ENCODE data around the gene SCRN3. TPM values are rescaled to one million over a fixed set of nuclear protein-coding genes. Genes with fewer than 3 reads are reported as not detected.
A peak's percentile ranks its signal among the peaks of the same experiment; 100 is the strongest.

SCRN3 gene
- polyA plus RNA-seq, 1 donor (not counting 4 experiments of a cell fraction or from before 2014, with no cell fraction given) = 18.6 TPM

- Histone ChIP-seq H3K9me1 (ENCODE audit: control insufficient read depth, extremely low read depth, insufficient read depth, low read length) (no peaks in the 10 kb centered on the region), H3K4me3 (ENCODE audit: control insufficient read depth in 2 of 3, extremely low read depth in 1 of 3, insufficient read depth in 2 of 3, low read depth in 1 of 3, low read length in 3 of 3) (no peak overlapping the region), H3K79me2 (ENCODE audit: control insufficient read depth, insufficient read depth, low read length) (no peaks in the 10 kb centered on the region), H3K27ac (ENCODE audit: control insufficient read depth, insufficient read depth, low read length) (no peak overlapping the region), H3K9ac (ENCODE audit: control insufficient read depth, extremely low read depth, insufficient read depth, low read length) (no peak overlapping the region), H3K4me2 (ENCODE audit: control insufficient read depth, extremely low read depth, insufficient read depth, low read depth, low read length) (no peak overlapping the region), H3K36me3 (ENCODE audit: control insufficient read depth in 2 of 2, extremely low read depth in 1 of 2, insufficient read depth in 2 of 2, low read length in 2 of 2) (peaks cover 0 to 3% of the 10 kb centered on the region in 2 experiments), H3K4me1 (ENCODE audit: control insufficient read depth, extremely low read depth, insufficient read depth, low read length) (peaks cover 10% of the 10 kb centered on the region), H3K9me3 (ENCODE audit: control insufficient read depth, low read depth, low read length) (no peaks in the 10 kb centered on the region), H4K20me1 (ENCODE audit: control insufficient read depth, extremely low read depth, insufficient read depth, low read length) (no peaks in the 10 kb centered on the region), H2AFZ (ENCODE audit: control insufficient read depth, low read length) (no peak overlapping the region), H3K27me3 (ENCODE audit: control insufficient read depth, extremely low read depth, insufficient read depth, low read length) (no peaks in the 10 kb centered on the region)
- FAIRE-seq = no peak
- dilution Hi-C loops (cut with MboI; ENCODE audit: extremely low pct_ligation_motif_present, low sequenced_read_pairs) = no loop called here
- no peak for DNase-seq (ENCODE audit: low read depth, low spot score)
- TF ChIP-seq CTCF (optimal IDR thresholded peaks at IDR 0.05 in 1 of 3, IDR thresholded peaks at IDR 0.05 in 1 of 3, conservative IDR thresholded peaks at IDR 0.05 in 1 of 3; ENCODE audit: extremely low read depth in 1 of 3, insufficient read depth in 2 of 3, low read length in 3 of 3) (no peak), EZH2 (IDR thresholded peaks at IDR 0.05; ENCODE audit: low read length) (no peak)
Observed at GRCh38 chr2:174439950-174440349, 44.4 kb downstream of the SCRN3 start.

GRCh38 chr2:174442546-174443510 is 47.3 kb downstream of the SCRN3 start:
- FAIRE-seq = peak; percentile 97
- H3K9ac ChIP-seq (ENCODE audit: control insufficient read depth, extremely low read depth, insufficient read depth, low read length) = no peak overlapping the region
- TF ChIP-seq CTCF (optimal IDR thresholded peaks at IDR 0.05 in 1 of 3, IDR thresholded peaks at IDR 0.05 in 1 of 3, conservative IDR thresholded peaks at IDR 0.05 in 1 of 3; ENCODE audit: extremely low read depth in 1 of 3, insufficient read depth in 2 of 3, low read length in 3 of 3) (no peak), EZH2 (IDR thresholded peaks at IDR 0.05; ENCODE audit: low read length) (no peak)
- peak; percentile 4 for DNase-seq (ENCODE audit: low read depth, low spot score)
- dilution Hi-C loops (cut with MboI; ENCODE audit: extremely low pct_ligation_motif_present, low sequenced_read_pairs) = no loop called here
- H3K4me3 ChIP-seq (ENCODE audit: control insufficient read depth in 2 of 3, extremely low read depth in 1 of 3, insufficient read depth in 2 of 3, low read depth in 1 of 3, low read length in 3 of 3) = no peak overlapping the region
- H3K27me3 ChIP-seq (ENCODE audit: control insufficient read depth, extremely low read depth, insufficient read depth, low read length) = no peaks in the 10 kb centered on the region
- peaks cover 10% of the 10 kb centered on the region for H3K4me1 ChIP-seq (ENCODE audit: control insufficient read depth, extremely low read depth, insufficient read depth, low read length)
- H3K36me3 ChIP-seq (ENCODE audit: control insufficient read depth in 2 of 2, extremely low read depth in 1 of 2, insufficient read depth in 2 of 2, low read length in 2 of 2) = no peaks in the 10 kb centered on the region
- H3K4me2 ChIP-seq (ENCODE audit: control insufficient read depth, extremely low read depth, insufficient read depth, low read depth, low read length) = peak overlapping the region; percentile 60
- no peaks in the 10 kb centered on the region for H3K9me1 ChIP-seq (ENCODE audit: control insufficient read depth, extremely low read depth, insufficient read depth, low read length)
- no peaks in the 10 kb centered on the region for H3K9me3 ChIP-seq (ENCODE audit: control insufficient read depth, low read depth, low read length)
- H3K27ac ChIP-seq (ENCODE audit: control insufficient read depth, insufficient read depth, low read length) = no peak overlapping the region
- no peaks in the 10 kb centered on the region for H4K20me1 ChIP-seq (ENCODE audit: control insufficient read depth, extremely low read depth, insufficient read depth, low read length)
- peak overlapping the region; percentile 80 for H2AFZ ChIP-seq (ENCODE audit: control insufficient read depth, low read length)
- H3K79me2 ChIP-seq (ENCODE audit: control insufficient read depth, insufficient read depth, low read length) = no peaks in the 10 kb centered on the region
